GM12891 (cell line): ENCODE measurements around the gene CEP63.

Experiments used
- DNase-seq: peaks from one replicate; pipeline ENCODE4 v3.0.0; 2011; ENCODE audit warnings: low spot score; ENCODE audit not compliant: insufficient read length
- FAIRE-seq: peaks from 2 replicates; lab custom pipeline; 2011; peaks lifted over from hg19 to GRCh38; lab: Jason Lieb, UNC
- PAX5 ChIP-seq: IDR thresholded peaks from 2 replicates; pipeline ENCODE4 v1.6.1; 2011; ENCODE audit warnings: low read length, moderate library complexity, mild to moderate bottlenecking; ENCODE audit not compliant: insufficient read depth, severe bottlenecking
- POLR2A ChIP-seq: IDR thresholded peaks from 2 replicates; pipeline ENCODE4 v1.6.1; 2011; ENCODE audit warnings: low read depth, low read length, control low read depth
- POLR2AphosphoS5 ChIP-seq: IDR thresholded peaks from 2 replicates; pipeline ENCODE4 v1.6.1; 2011; ENCODE audit warnings: low read depth, low read length, control low read depth
- POU2F2 ChIP-seq: IDR thresholded peaks from 2 replicates; pipeline ENCODE4 v1.6.1; 2011; ENCODE audit warnings: low read depth, mild to moderate bottlenecking, control low read depth, low read length, moderate library complexity
- SPI1 ChIP-seq: IDR thresholded peaks from 2 replicates; pipeline ENCODE4 v1.6.1; 2011; ENCODE audit warnings: low read depth, low read length, control low read depth
- TAF1 ChIP-seq: IDR thresholded peaks from 2 replicates; pipeline ENCODE4 v1.6.1; 2011; ENCODE audit warnings: low read depth, low read length, control low read depth

CEP63 gene

DNA sequence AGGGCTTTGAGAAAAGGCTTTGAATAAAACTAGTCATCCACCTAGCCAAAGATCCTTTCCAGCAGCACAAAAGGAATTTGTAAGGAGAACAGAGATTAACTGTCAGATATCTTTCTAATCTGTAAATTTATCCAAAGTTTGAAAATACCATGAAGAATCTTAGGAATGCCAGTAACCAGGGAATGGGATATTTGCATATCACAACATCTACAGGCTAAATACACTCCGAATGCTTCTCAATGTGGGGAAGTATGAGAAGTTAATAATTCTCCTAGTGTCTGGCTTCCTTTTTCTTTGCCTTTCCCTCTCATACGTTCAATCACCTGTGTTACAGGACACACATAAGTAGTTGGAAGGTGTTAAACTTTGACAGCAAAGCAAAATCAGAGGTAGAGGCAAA lies 7.9 kb upstream of the CEP63 start:
- FAIRE-seq (no peak), DNase-seq (no peak)
- TF ChIP-seq TAF1 (no peak), SPI1 (no peak), POLR2A (no peak), PAX5 (no peak), POU2F2 (no peak), POLR2AphosphoS5 (no peak)

DNA sequence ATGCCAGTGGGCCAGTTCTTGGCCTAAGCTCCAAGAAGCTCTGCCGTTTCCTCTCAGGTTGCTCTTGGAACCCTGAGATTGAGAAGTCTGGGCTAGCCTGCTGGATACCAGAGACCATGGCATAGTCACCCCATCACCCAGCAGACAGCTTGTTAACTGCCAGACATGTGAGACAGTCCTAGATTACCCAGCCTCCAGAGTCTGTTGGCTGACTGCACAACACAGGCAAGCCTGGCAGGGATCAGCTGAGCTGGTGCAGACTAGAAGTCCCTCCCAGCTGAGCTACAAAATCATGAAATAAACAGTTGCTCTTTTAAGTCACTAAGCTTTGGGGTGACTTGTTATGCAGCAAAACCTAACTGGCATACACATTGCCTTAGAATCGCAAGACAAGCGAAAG lies 5.3 kb upstream of the CEP63 start:
- DNase-seq (no peak), FAIRE-seq (no peak)
- TF ChIP-seq PAX5 (no peak), POU2F2 (no peak), TAF1 (no peak), POLR2AphosphoS5 (no peak)

DNA sequence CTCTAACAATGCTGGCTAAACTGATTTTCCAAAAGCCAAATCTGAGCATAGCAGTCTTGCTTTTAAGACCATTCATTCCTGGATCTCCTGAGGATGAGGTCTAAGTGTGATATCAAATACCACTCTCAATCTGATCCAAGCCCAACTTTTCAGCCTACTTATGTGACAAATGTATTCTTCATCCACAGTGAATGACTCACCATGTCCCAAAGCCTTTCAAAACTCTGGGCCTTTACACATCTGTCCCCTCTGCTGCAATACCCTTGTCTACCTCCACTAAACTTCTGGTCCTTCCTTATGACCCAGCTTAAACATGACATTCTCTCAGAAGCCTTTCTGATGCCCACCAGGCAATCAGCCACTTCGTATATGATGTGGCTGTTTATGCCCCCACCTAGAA lies 4.7 kb upstream of the CEP63 start:
- no peak for FAIRE-seq
- no peak for DNase-seq
- TF ChIP-seq POU2F2 (no peak), TAF1 (no peak), POLR2A (no peak), POLR2AphosphoS5 (no peak), PAX5 (no peak), SPI1 (no peak)

DNA sequence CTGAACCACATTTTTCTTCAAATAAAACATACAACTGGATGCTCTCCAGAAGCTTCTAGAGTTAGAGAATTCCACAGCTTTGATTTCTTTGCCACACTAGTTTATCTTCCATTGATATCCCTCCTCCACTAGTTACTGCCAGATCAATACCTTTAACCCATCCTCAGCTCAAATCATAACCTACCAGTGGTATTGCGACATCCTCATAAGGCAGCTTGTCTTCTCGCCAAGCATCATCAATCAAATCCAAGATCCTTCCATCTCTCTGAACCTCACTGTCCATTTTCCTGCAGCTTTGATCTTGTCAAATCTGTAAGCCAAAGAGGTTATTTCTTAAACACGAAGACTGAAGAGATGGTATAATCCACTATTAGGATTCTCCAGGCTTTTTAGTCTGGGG lies 3.2 kb upstream of the CEP63 start:
- DNase-seq (no peak), FAIRE-seq (no peak)
- TF ChIP-seq TAF1 = no peak
- TF ChIP-seq SPI1 = no peak
- TF ChIP-seq POLR2AphosphoS5 = no peak
- no peak for TF ChIP-seq POU2F2
- TF ChIP-seq PAX5 = no peak
- TF ChIP-seq POLR2A = no peak

DNA sequence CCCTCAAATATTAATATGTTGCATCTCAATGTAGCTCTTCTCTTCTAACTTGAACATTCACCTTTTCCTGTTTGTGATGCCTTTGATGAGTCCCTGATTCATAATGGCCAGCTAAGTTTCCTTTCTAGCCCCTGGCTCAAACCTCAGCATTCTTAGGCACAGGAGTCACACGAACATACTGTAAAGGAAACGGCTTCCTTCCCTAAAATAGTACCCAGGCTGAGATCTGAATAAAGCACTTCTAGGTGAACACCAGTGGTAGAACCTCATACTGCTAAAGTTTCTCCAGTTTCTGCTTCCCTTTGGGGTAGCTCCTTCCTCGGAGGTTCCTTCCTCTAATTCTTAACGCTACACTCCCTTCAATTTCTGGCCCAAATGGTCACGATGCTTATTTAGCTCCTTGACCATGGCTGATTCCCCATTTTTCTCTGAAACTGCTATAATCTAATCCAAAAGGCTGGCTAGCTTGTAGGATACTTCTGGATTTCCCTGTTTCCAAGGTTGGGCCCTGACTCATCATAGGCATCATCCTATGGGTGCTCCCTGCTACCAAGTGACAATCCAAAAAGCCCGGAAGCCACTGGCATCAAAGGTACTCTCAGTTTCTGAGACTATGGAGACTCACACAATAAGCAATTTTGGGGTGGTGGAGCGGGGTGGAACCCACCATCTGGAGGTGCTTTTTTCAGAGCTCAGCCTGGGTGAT lies 2.5 kb upstream of the CEP63 start:
- DNase-seq (no peak), FAIRE-seq (no peak)
- no peak for TF ChIP-seq SPI1
- TF ChIP-seq POLR2AphosphoS5 = no peak
- TF ChIP-seq POU2F2 = no peak
- TF ChIP-seq PAX5 = no peak
- no peak for TF ChIP-seq POLR2A
- no peak for TF ChIP-seq TAF1

DNA sequence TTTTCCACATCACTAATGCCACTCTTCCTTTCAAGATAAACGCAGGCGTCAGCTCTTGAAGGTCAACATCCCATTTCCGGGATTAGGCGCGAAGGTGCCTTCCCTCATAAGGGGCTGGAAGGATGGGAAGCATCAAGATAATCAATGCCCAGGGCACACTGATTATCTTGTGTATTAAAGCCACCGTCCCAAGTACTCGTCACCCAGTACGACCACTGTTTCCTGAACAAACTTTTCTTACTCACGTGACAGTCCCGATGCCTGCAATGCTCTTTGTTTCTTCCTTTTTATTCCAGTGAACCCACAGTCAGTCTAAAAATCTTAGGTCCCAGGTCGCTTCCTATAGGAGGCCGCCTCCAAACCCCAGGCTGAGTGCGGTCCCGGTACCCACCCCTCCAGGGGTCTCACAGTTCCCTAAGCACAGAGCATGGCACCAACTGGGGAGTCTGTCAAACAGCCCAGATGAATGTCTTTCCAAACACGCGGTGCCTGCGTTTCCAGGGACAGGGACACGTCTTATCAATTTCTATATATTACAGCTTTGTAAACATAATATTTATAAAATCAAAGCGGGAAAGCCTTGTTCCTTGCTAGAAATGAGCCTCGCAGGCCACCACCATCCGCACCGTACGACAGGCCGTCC lies 661 bp upstream of the CEP63 start:
- no peak for TF ChIP-seq SPI1
- no peak; the same call in 1 of the 2 replicates for TF ChIP-seq TAF1
- no peak for TF ChIP-seq PAX5
- TF ChIP-seq POU2F2 = no peak
- TF ChIP-seq POLR2AphosphoS5 = no peak
- TF ChIP-seq POLR2A = no peak; the same call in 1 of the 2 replicates
- FAIRE-seq (peak; percentile 28), DNase-seq (no peak)

DNA sequence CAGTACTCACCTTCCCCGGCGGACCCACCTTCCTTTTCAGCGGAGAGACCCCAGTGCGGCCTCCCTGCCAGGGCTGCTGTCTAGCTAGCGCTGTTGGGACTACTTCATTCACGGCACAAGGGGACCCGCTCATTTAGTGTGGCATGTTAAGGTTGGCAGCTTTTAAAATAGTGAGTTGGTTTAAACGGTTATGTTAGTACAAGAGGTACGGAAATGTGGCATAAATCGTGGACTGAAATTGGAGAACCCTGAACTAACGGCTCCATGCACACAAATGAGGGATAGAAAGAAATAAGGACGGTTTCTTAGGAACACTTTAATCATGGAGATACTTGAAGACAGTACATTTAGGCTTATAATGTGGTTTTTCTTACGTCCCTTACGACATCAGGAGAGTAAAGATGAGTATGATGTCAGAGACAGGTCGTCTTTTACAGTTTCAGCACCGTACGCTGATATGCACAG lies 752 bp downstream of the CEP63 start:
- no peak for DNase-seq
- no peak for FAIRE-seq
- no peak for TF ChIP-seq TAF1
- no peak for TF ChIP-seq PAX5
- TF ChIP-seq POU2F2 = no peak
- TF ChIP-seq SPI1 = no peak
- no peak for TF ChIP-seq POLR2AphosphoS5
- TF ChIP-seq POLR2A = no peak

DNA sequence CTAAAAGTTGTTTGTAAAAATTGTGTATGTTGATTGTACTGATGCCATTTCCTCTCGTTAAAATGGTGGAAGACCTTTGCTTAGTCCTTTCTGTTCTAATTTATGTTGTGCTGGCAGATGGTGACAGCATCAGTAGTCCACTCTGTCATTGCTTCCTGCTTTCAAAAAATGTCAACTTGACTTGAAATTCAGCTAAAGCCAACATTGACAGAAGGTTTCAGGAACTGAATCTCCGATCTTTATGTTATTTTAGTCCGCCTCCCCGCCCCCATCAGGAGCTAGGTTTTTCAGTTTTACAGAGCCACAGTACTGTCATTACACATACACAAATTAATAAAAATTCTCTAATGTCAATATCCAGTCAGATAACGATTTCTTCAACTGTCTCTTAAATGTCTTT lies 1.5 kb downstream of the CEP63 start:
- FAIRE-seq (no peak), DNase-seq (peak; percentile 23)
- TF ChIP-seq POU2F2 (no peak), SPI1 (peak; percentile 73), POLR2AphosphoS5 (0 out of 2 replicates have a peak, but pooled peaks have one; percentile 27), POLR2A (peak; percentile 43; the same call in 1 of the 2 replicates), TAF1 (peak; percentile 28; the same call in 1 of the 2 replicates), PAX5 (no peak)

DNA sequence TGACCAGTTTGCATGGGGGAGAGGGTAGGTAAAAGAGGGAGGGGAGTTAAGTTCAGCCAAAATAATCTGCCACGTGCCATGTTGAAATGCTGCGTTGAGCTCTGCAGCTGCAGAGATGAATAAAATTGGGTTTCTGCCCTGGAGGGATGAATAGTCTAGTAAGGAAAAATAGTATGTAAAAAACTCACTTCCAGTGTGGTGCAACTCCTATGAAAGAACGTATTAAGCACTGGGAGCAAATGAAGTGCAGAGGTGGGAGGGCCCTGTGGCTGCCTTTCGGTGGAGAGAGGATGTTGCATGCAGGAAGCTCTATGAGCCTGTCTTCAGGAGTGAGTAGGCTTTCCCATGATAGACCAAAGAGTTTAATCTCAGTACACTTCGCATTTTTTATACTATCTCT lies 8.6 kb downstream of the CEP63 start:
- DNase-seq (no peak), FAIRE-seq (no peak)

DNA sequence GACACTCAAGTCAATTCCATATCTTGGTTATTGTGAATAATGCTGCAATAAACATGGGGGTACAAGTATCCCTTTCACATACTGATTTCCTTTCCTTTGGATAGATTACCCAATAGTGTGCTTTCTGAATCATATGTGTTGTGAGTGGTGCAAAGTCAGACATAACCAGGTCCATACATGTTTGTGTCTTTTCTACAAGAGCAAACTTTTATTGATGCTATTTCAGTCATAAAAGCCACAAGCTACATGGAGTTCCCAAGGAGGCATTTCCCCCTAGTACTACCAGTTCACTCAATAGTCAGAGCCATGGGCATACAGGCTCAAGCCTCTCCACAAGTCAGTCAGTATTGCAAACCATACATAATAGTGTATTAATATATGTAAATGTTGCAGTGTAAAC lies 10.1 kb downstream of the CEP63 start:
- FAIRE-seq (peak; percentile 62), DNase-seq (no peak)
- TF ChIP-seq POLR2AphosphoS5 (no peak), SPI1 (no peak), PAX5 (no peak)

More for the DNA sequence above, 8.6 kb downstream of the CEP63 start:
- TF ChIP-seq POLR2A = no peak
- TF ChIP-seq POLR2AphosphoS5 = no peak
